ENCODE data around the gene C6orf62. TPM values are rescaled to one million over a fixed set of nuclear protein-coding genes. Genes with fewer than 3 reads are reported as not detected.
"Not testable (repeated sequence)": the region's sequence is repeated elsewhere in the genome, so short reads cannot be mapped to it uniquely, and the experiment has no call there.

Gene C6orf62
- total RNA-seq, 1 donor from 2014 or later = 45.2 TPM

GRCh38 chr6:24752917-24753492, 34.1 kb upstream of the C6orf62 start:
- no peak overlapping the region for H3K4me3 ChIP-seq (ENCODE audit: low read depth, low read length)
- no peak for DNase-seq (ENCODE audit: low read depth)
- no peak for TF ChIP-seq CTCF (conservative IDR thresholded peaks at IDR 0.05; ENCODE audit: low read depth, low read length)

GRCh38 chr6:24752503-24752902, 33.5 kb upstream of the C6orf62 start:
- no peak for DNase-seq (ENCODE audit: low read depth)
- TF ChIP-seq CTCF (conservative IDR thresholded peaks at IDR 0.05; ENCODE audit: low read depth, low read length) = no peak
- H3K4me3 ChIP-seq (ENCODE audit: low read depth, low read length) = no peak overlapping the region

GRCh38 chr6:24750878-24751277, 31.9 kb upstream of the C6orf62 start:
- DNase-seq (ENCODE audit: low read depth); H3K4me3 ChIP-seq (ENCODE audit: low read depth, low read length): not testable (repeated sequence)

GRCh38 chr6:24749297-24749696, 30.3 kb upstream of the C6orf62 start:
- no peak for DNase-seq (ENCODE audit: low read depth)
- H3K4me3 ChIP-seq (ENCODE audit: low read depth, low read length) = no peak overlapping the region
- TF ChIP-seq CTCF (conservative IDR thresholded peaks at IDR 0.05; ENCODE audit: low read depth, low read length) = no peak

- no peak overlapping the region for H3K4me3 ChIP-seq (ENCODE audit: low read depth, low read length)
- TF ChIP-seq CTCF (conservative IDR thresholded peaks at IDR 0.05; ENCODE audit: low read depth, low read length) = no peak
- DNase-seq (ENCODE audit: low read depth) = no peak
Measured at GRCh38 chr6:24744911-24745310, 26.0 kb upstream of the C6orf62 start.

- TF ChIP-seq CTCF (conservative IDR thresholded peaks at IDR 0.05; ENCODE audit: low read depth, low read length) = no peak
- no peak overlapping the region for H3K4me3 ChIP-seq (ENCODE audit: low read depth, low read length)
- no peak for DNase-seq (ENCODE audit: low read depth)
Measured at GRCh38 chr6:24743944-24744335, 25.0 kb upstream of the C6orf62 start.

- peak; percentile 94 for DNase-seq (ENCODE audit: low read depth)
- TF ChIP-seq CTCF (conservative IDR thresholded peaks at IDR 0.05; ENCODE audit: low read depth, low read length) = no peak
- no peak overlapping the region for H3K4me3 ChIP-seq (ENCODE audit: low read depth, low read length)
Measured at GRCh38 chr6:24743265-24743943, 24.4 kb upstream of the C6orf62 start.
